Activated CD4-positive, CD25-positive, alpha-beta regulatory T cell treated with anti-CD3 and anti-CD28 coated beads, Interleukin-2, amount 50 U/mL, for 16 hours (primary cell): ENCODE data around the gene DMWD.
A peak's percentile ranks its signal among the peaks of the same experiment; 100 is the strongest.

ENCODE experiments used
- DNase-seq: peaks from one replicate; pipeline ENCODE4 v3.0.0-alpha.2; 2020; ENCODE audit warnings: low read depth, low spot score

The DMWD gene

DNA sequence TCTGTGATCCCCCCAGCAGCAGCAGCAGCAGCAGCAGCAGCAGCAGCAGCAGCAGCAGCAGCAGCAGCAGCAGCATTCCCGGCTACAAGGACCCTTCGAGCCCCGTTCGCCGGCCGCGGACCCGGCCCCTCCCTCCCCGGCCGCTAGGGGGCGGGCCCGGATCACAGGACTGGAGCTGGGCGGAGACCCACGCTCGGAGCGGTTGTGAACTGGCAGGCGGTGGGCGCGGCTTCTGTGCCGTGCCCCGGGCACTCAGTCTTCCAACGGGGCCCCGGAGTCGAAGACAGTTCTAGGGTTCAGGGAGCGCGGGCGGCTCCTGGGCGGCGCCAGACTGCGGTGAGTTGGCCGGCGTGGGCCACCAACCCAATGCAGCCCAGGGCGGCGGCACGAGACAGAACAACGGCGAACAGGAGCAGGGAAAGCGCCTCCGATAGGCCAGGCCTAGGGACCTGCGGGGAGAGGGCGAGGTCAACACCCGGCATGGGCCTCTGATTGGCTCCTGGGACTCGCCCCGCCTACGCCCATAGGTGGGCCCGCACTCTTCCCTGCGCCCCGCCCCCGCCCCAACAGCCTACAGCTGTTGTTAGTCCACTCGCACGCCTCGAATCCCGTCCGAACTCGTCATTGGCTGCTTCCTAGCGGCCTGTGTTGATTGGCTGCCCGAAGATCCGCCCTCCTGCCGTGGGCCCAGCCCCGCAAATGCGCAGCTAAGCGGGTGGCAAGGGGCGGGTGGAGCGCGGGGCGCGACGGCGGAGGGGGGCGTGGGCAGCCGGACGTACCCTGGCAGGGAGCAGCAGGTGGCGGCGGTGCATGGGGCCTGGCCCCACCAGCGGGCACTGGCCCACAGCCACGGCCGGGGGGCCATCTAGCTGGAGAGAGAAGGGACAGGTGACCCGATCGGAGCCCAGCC is 22.2 kb downstream of the DMWD start:
- peak; percentile 82 for DNase-seq

DNA sequence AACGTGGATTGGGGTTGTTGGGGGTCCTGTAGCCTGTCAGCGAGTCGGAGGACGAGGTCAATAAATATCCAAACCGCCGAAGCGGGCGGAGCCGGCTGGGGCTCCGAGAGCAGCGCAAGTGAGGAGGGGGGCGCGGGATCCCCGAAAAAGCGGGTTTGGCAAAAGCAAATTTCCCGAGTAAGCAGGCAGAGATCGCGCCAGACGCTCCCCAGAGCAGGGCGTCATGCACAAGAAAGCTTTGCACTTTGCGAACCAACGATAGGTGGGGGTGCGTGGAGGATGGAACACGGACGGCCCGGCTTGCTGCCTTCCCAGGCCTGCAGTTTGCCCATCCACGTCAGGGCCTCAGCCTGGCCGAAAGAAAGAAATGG is 22.8 kb downstream of the DMWD start:
- no peak for DNase-seq

DNA sequence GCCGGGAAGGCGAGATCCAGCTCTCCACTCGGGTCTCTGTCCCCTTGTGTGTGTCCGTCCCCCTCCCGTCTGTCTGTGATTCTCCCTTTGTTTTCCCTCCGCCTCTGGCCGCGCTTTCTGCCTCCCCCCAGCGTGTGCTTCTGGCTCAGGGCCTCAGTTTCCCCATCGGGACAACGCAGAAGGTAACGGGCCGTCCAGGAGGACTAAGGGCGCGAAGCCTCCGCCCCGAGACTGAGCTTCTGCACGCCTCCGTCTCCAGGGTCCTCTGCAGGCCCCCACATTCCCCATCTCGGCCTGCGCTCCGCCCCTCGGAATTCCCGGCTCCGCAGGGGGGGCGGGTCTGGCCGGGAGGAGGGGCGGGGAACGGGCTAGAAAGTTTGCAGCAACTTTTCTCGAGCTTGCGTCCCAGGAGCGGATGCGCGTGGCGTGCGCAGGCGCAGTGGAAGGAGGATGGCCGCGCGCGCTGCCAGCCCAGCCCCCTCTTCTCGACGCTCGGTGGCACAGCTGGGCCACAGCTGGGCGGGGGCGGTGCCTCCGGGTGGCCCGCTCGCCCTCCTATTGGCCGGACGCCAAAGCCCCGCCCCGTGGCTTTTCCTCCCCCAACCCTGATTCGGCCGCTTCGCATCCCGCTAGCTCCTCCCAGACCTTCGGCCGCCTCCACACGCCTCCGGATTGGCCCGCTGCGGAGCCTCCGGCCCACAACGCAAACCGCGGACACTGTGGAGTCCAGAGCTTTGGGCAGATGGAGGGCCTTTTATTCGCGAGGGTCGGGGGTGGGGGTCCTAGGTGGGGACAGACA is 23.5 kb downstream of the DMWD start, which contains the start of gene SIX5:
Gene SIX5 (minus strand): TSS at position 269 of the 799 bp plus-strand sequence. CDS start 408 bp downstream, outside the sequence.
- DNase-seq, result peak; percentile 84

DNA sequence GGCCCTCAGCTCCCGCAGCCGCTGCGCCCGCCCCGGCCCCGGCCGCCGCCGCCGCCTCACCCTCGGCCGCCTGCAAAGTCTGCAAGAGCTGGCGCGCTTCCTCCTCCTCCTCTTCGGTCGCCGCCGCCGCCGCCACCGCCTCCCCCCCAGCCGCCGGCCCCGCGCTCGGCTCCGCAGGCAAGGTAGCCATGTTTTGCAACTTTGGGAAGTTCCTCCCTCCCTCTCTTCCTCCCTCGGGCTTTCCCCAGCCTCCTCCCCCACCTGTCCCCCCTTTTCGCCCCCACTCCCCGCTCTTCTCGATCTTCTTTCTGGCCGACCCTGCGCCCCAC is 24.0 kb downstream of the DMWD start:
- no peak for DNase-seq

DNA sequence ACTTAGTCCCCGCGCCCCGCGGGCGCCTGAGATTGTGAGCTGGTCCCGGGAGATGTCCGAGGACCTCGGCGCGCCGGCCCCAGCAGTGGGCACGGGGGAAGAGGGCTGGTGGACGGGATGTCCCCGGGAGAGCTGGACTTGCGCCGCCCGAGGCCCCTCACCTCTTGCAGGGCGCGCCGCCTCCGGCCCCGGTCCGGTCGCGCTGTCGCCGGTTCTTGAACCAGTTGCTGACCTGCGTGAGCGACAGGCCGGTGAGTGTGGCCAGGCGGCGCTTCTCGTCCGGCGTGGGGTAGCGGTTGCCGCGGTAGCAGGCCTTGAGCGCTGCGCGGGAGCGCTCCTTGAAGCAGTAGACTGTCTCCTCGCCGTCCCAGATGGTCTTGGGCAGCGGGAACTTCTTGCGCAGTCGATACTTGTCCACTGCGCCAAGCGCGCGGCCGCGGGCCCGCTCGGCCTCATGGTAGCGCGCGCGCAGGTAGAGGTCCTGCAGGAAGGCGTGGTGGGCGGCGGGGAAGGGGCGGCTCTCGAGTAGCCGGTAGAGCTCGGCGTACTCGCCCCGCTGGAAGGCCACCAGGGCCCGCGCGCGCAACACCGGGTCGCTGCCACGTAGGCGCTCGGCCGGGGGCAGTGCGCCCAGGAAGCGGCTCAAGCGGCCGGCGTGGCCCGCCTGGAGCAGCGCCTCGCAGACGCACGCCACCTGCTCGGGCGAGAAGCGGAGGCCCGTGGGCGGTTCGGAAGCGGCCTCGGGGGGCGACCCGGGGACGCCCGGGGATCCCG is 24.6 kb downstream of the DMWD start:
- no peak for DNase-seq

DNA sequence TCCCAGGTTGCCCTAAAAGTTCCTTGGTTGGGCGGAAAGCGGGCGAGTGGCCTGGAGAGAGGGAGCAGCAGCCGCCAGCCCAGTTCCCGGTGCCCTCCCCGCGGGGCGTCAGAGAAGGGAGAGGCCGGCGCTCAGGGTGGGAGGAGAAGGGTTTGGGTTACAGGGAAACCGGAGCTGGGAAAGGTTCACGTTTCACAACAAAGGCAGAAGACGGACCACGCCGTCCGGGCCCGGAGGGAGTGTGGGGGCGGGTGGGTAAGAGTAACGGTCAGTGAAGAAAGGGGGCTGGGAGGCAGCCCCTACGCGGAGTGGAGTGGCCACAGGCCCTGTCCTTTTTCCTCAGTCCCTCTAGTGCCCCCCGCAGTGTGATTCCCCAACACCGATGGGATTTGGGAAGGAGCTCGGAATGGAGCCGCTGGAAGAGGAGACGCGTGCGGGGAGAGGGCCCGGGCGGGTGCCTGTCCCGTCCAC is 25.2 kb downstream of the DMWD start:
- DNase-seq, result no peak

DNA sequence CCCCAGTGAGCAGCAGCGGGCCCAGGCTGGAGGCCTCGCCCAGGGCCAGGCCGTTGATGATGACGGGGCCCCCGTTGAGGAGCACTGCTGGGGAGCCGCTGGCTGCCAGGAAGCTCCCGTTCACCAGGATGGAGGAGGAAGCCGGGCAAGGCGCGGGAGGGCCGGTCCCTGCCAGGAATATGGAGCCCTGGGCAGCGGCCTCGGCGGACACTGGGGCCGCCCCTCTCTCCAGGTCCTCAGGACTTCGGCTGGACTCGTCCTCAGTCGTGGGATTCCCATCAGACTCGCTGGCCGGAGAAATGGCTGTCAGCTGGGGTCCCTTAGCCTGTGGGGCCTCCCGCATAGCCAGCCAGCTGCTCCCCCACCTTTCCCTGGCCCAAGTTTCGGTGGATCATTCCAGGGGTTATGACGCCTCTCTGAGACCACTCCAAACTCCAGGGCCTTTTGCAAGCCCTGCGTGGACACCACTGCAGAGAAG is 25.7 kb downstream of the DMWD start:
- no peak for DNase-seq

DNA sequence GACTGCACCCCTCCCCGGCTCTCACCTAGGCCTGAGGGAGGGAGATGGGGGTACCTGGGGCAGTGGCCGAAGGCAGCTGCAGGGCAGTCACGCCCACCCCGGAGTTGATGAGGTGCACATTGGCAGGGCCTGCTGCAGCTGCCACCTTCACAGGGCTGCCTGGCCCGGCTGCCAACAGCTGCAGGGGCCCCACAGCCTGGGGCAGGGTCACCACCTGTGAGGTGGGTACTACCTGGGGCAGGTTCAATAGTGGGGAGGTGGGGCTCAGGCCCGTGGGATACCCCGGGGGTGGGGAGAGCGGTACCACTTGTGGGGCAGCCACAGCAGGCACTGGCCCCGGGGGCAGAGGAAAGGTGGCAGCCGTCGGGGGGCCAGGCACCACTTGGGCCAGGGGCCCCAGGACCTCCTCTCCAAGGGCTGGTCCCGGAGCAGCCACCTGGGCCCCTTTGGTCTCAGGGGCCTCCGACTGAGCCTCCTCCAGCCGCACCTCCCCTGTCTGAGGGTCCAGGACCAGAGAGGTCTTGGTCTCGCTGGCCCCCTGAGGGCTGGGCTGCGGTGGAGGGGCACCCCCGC is 26.3 kb downstream of the DMWD start:
- DNase-seq, result no peak

DNA sequence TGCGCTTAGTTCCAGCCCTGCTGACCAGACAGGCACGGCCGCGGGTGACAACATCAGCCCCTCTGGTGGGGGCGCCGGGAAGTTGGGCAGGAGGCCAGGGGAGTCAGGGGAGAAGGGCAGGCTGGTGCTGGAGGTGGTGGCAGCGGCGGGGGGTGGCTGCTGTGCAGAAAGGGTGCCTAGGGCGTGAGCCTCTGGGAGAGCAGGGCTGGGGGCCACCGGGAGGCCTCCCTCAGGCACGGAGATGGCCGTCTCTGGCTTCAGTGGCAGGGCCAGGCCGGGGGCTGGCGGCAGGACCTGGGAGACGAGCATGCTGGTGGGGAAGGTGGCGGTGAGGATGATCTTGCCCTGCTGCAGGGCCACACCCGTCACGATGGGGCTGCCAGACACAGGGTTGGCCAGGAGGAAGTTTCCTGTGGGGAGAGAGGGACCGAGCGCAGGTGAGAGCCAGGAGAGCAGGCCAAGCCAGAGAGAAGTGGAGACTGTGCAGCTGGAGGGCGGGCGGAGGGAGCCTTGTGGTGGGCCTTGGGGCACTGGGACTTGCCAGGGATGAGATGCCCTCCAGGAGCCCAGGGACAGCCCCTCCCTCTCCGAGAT is 26.8 kb downstream of the DMWD start:
- no peak for DNase-seq

DNA sequence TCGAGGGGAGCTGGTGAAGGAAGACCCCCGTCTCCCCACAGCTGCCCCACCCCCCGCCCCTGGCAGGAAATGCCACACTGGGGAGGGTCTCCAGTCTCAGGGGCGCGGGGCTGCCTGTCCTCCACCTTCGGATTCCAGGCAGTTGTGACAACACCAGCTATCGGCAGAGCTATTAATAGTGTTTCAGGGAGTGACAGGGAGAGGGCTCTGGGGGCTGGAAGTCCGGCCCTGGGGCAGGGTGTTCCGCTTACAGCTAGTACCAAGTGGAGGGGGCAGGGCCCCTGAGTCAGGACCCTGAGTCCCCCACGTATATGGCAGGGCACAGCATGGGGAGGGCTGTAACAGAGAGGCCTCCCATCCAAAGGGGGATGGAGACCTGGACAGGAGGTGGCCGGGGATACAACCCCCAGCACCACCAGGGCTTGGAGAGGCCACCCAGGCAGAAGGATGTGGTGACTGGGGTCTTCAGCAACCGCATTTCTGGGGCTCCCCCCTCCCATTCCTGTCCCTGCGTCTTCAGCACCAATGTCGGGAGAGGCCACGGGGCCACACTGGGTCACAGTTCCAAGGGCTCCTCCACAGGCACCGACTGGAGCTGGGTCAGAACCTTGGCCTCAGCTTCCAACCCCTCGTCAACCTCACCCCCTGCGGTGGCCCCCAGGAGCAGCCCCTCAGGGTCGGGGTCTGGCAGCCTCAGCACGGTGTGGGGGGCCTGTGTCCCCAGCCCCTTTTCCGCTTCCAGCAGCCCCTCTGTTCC is 27.5 kb downstream of the DMWD start:
- DNase-seq, result no peak

DNA sequence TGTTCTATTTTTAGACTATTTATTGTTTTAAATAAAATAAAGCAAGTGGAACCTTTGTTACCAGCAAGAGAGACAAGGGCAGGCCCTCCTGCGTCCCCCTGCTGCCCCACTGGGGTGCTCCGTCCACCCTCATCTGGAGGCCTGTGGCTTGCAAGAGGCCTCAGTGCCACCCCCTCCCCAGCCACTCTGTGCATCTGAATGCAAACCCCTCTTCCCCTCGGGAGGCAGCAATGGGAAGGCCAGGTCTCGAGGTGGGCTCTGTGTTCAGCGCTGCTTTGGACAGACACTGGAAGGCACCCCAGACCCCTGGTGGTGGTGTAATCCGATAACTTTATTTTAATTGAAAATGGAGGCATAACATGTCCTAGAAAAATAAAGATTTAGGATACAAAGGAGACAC is 28.2 kb downstream of the DMWD start:
- DNase-seq, result no peak

DNA sequence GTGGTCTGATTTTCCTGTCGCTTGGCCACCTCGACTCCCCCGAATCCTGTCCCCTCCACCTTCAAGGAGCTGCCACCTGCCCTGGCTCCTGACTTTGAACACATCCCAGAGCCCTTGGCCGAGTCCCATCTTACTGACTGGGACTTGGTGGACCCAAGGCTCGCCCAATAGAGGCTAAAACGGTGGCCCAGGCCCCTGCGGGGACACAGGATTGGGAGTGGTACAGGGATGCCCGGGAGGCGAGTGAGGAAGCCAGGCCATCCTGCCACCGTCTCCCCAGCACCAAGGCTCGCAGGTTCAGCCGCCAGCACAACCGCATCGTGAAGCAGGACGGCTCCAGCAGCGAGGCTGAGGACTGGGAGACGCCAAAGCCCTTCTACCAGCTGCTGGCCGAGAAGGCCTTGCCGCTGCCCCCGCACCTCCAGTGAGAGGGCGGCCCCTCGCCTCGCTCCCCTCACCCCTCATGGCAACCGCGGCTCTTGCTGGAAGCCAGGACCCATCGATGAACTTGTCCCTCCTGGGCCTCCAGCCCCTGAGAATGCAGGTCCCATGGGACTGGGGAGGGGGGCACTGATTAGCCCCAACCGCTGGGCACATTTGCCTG is 28.9 kb downstream of the DMWD start:
- no peak for DNase-seq

DNA sequence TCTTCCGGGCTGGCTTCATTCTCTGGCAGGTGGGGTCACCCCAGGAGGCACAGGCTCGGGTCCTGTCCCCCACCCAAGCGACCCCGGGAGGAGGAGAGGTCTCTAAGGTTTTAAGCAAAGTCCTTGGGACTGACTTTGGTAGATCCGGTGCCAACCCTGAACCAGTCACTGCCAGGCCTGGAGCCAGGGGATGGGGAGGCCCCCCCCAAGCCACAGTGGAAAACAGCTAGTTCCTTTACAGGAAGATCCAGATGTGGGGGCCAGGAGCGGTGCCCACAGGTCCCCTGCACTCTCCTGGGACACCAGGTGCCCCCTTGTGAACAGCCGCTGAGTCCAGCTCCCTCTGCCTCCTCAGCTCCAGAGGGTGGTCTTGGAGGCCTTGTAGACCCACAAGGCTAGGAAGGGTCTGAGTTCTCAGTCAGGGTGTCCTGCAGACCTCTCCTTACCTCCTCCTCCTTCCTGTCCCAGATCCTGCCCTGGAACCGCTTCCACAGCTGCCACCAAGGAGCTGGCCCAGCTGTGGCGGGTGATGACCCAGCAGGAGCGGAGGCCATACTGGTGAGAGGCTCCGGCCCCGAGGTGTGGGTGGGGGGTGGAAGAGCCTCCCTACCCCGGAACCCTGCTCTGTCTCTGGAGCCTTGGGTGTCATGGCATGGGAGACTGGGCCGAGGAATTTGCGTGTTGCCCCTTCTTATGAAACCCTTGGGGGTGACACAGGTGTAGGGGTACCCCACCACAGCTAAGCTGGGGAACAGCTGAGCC is 29.6 kb downstream of the DMWD start:
- no peak for DNase-seq

DNA sequence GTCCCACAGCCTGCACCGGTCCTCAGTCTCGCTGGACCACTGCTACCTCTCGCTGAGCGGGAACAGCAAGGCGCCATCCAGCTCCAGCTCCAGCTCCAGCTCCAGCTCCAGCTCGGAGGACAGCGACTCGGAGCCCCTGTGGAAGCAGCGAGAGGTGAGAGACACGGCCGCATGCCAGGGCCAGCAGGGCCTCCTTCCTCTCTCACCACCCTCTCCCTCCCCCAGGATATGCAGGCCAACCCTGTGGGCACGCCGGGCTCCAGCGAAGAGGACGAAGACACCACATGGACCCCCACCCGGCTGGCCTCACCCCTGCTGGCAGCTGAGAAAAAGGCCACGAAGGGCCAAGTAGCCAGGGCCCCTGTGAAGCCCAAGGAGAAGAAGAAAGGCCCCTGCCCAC is 30.9 kb downstream of the DMWD start:
- DNase-seq, result no peak

DNA sequence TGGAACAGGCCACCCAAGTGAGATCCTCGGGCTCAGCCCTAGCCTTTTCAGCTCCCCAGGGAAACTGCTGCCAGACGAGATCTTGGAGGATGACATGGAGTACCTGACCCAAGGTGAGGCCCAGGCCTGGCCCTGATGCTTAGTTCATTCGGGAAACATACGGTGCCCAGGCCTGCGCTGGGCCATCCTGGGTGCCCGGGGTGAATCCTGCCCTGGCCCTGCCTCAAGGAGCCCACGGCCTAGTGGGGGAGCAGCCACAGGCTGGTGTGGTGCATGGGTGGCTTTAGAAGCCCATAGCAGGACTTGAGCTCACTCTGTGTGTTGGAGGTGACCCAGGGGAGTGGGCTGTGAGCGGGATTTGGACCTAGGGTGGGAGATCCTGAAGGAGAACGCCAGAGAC is 33.7 kb downstream of the DMWD start:
- no peak for DNase-seq

DNA sequence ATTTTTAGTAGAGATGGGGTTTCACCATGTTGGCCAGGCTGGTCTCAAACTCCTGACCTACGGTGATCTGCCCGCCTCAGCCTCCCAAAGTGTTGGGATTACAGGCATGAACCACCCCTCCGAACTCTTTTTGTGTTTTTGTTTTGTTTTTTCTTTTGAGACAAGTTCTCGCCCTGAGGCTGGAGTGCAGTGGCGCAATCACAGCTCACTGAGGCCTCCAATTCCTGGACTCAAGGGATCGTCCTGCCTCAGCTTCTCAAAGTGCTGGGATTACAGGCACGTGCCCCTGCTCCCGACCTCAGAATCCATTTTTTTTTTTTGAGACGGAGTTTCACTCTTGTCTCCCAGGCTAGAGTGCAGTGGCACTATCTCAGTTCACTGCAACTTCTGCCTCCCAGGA is 35.0 kb downstream of the DMWD start:
- DNase-seq, result no peak

DNA sequence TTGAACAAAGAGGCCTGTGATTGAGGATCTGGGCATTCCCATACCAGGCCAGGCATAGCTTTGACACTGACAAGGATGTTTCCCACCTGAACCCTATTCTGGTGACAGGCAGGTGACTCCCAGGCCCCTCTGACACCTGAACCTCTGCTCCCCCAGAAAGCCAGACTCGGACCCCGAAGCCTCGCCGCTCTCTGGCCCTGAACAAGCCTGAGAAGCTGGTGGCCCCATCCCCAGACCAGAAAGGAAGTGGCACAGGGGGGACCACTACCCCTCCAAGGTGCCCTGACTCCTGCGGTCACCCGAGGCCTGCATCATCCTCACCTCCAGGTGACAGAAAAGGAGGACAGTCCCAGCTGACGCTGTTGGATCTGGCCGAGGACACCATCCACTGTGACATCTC is 38.3 kb downstream of the DMWD start:
- DNase-seq, result no peak

DNA sequence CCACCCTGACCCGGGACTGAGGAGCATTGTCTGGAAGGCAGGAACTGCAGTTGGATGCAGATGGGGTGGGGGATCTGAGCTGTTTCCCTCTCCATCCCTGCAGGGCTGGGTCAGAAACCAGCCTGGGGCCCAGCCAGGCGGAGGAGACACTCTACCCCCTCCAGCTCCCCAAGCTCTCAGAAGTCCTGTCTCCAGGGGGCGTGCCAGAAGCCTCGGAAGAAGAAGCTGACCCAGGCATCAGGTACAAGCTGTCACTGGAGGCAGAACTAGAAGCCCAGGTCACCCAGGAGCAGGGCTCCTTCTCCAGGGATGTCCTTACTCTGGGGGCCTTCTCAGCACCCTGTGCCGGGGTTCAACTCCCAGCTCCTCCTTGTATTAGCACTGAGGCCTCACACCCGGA is 39.1 kb downstream of the DMWD start:
- DNase-seq, result no peak

DNA sequence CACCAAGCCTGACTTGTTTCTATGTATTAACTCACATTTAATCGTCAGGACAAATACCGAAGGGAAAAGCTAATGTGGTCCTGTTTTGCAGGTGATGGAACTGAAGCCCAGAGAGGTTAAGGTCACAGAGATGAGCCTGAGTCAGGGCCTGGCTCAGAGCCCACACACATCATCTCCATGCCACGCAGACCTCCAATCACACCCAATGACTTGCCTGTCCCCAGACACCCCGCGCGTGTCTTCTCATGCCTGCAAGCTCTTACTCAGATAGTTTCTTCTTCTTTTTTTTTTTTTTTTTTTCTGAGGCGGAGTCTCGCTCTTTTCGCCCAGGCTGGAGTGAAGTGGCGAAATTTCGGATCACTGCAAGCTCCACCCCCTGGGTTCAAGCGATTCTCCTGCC is 40.0 kb downstream of the DMWD start:
- DNase-seq, result no peak
